Rectal smooth muscle tissue (tissue), 1 donor: ENCODE results near the gene CRELD2.

Experiments used
- H3K27ac ChIP-seq: one replicate; pipeline ENCODE4 v1.7.0; 2013; ENCODE audit warnings: low read depth, low read length, inconsistent platforms
- H3K27me3 ChIP-seq: one replicate; pipeline ENCODE4 v1.7.0; 2013; ENCODE audit warnings: low read length; ENCODE audit not compliant: control insufficient read depth, insufficient read depth
- H3K36me3 ChIP-seq: one replicate; pipeline ENCODE4 v1.7.0; 2013; ENCODE audit warnings: low read length; ENCODE audit not compliant: control insufficient read depth, insufficient read depth
- H3K4me1 ChIP-seq: one replicate; pipeline ENCODE4 v1.7.0; 2013; ENCODE audit warnings: low read length; ENCODE audit not compliant: control insufficient read depth, insufficient read depth
- H3K4me3 ChIP-seq: one replicate; pipeline ENCODE4 v1.7.0; 2013; ENCODE audit warnings: low read length
- H3K9ac ChIP-seq: one replicate; pipeline ENCODE4 v1.7.0; 2013; ENCODE audit warnings: low read length

The CRELD2 gene

GRCh38 chr22:49948958-49949913, 30.8 kb downstream of the CRELD2 start:
- Histone ChIP-seq H3K9ac (peak overlapping the region; percentile 30), H3K4me1 (no peaks in the 10 kb centered on the region), H3K36me3 (no peaks in the 10 kb centered on the region), H3K27ac (no peak overlapping the region), H3K27me3 (no peaks in the 10 kb centered on the region), H3K4me3 (peak overlapping the region; percentile 43)

- Histone ChIP-seq H3K4me1 (no peaks in the 10 kb centered on the region), H3K9ac (peak overlapping the region; percentile 30), H3K27me3 (no peaks in the 10 kb centered on the region), H3K36me3 (no peaks in the 10 kb centered on the region), H3K4me3 (no peak overlapping the region), H3K27ac (no peak overlapping the region)
Observed at GRCh38 chr22:49949914-49950292, 31.5 kb downstream of the CRELD2 start.

GRCh38 chr22:49950396-49950994, 32.1 kb downstream of the CRELD2 start:
- H3K9ac ChIP-seq: no peak overlapping the region
- no peaks in the 10 kb centered on the region for H3K27me3 ChIP-seq
- no peak overlapping the region for H3K4me3 ChIP-seq
- no peaks in the 10 kb centered on the region for H3K4me1 ChIP-seq
- H3K36me3 ChIP-seq: no peaks in the 10 kb centered on the region
- H3K27ac ChIP-seq: no peak overlapping the region

- Histone ChIP-seq H3K4me3 (no peak overlapping the region), H3K36me3 (no peaks in the 10 kb centered on the region), H3K27me3 (no peaks in the 10 kb centered on the region), H3K4me1 (no peaks in the 10 kb centered on the region), H3K9ac (no peak overlapping the region), H3K27ac (peak overlapping the region; percentile 1)
Observed at GRCh38 chr22:49951000-49951677, 32.7 kb downstream of the CRELD2 start.

- Histone ChIP-seq H3K4me3 (no peak overlapping the region), H3K27ac (peak overlapping the region; percentile 1), H3K4me1 (no peaks in the 10 kb centered on the region), H3K9ac (no peak overlapping the region), H3K36me3 (no peaks in the 10 kb centered on the region), H3K27me3 (no peaks in the 10 kb centered on the region)
Observed at GRCh38 chr22:49951678-49951985, 33.2 kb downstream of the CRELD2 start.

GRCh38 chr22:49951986-49952896, 33.8 kb downstream of the CRELD2 start:
- H3K9ac ChIP-seq: no peak overlapping the region
- H3K27ac ChIP-seq: no peak overlapping the region
- no peaks in the 10 kb centered on the region for H3K4me1 ChIP-seq

GRCh38 chr22:49953027-49953679, 34.7 kb downstream of the CRELD2 start:
- no peaks in the 10 kb centered on the region for H3K27me3 ChIP-seq
- no peaks in the 10 kb centered on the region for H3K4me1 ChIP-seq
- H3K4me3 ChIP-seq: no peak overlapping the region
- H3K27ac ChIP-seq: no peak overlapping the region
- H3K36me3 ChIP-seq: no peaks in the 10 kb centered on the region
- H3K9ac ChIP-seq: no peak overlapping the region

More at GRCh38 chr22:49951986-49952896, 33.8 kb downstream of the CRELD2 start:
- Histone ChIP-seq H3K4me3 (no peak overlapping the region), H3K27me3 (no peaks in the 10 kb centered on the region), H3K36me3 (no peaks in the 10 kb centered on the region)

GRCh38 chr22:49953680-49954344, 35.4 kb downstream of the CRELD2 start:
- Histone ChIP-seq H3K4me1 (no peaks in the 10 kb centered on the region), H3K9ac (no peak overlapping the region), H3K4me3 (no peak overlapping the region), H3K36me3 (no peaks in the 10 kb centered on the region), H3K27ac (no peak overlapping the region), H3K27me3 (no peaks in the 10 kb centered on the region)

- Histone ChIP-seq H3K9ac (no peak overlapping the region), H3K36me3 (no peaks in the 10 kb centered on the region), H3K27ac (no peak overlapping the region), H3K27me3 (no peaks in the 10 kb centered on the region), H3K4me3 (no peak overlapping the region), H3K4me1 (no peaks in the 10 kb centered on the region)
Observed at GRCh38 chr22:49954354-49954753, 35.9 kb downstream of the CRELD2 start.

- H3K27me3 ChIP-seq: no peaks in the 10 kb centered on the region
- no peaks in the 10 kb centered on the region for H3K36me3 ChIP-seq
- no peaks in the 10 kb centered on the region for H3K4me1 ChIP-seq
- no peak overlapping the region for H3K9ac ChIP-seq
- H3K4me3 ChIP-seq: no peak overlapping the region
- H3K27ac ChIP-seq: no peak overlapping the region
Observed at GRCh38 chr22:49954991-49955580, 36.7 kb downstream of the CRELD2 start.
